Adrenal gland (tissue), 5 donors: Measurements from ENCODE around the gene ZFR2.

Experiments
- CTCF ChIP-seq, 6 experiments: fragments of 450-650 bp in 4 of 6; fragments of 200-600 bp in 2 of 6; sonication (generic) in 1 of 6; IDR thresholded peaks; 1 replicate in 5 of 6; 2 replicates in 1 of 6; pipeline versions ENCODE4 v1.5.1 to v1.8.0; 2016 to 2021; ENCODE audit warnings: antibody characterized with exemption in 6 of 6, mild to moderate bottlenecking in 2 of 6, moderate library complexity in 1 of 6
- POLR2A ChIP-seq, 2 donors: fragments of 450-650 bp; IDR thresholded peaks; one replicate each; pipeline ENCODE4 v1.6.1; 2017; ENCODE audit warnings: antibody characterized with exemption in 2 of 2, mild to moderate bottlenecking in 2 of 2, moderate library complexity in 1 of 2
- donor health status: DM: no; HTN: no; CAD: no.

- no peak for TF ChIP-seq CTCF (IDR thresholded peaks at IDR 0.05)
- no peak for TF ChIP-seq POLR2A (IDR thresholded peaks at IDR 0.05)
Observed at GRCh38 chr19:3860499-3860898, 8.3 kb downstream of the ZFR2 start.
